ENCODE results near the gene F11. TPM values are rescaled to one million over a fixed set of nuclear protein-coding genes. Genes with fewer than 3 reads are reported as not detected.

The F11 gene
- total and polyA plus RNA-seq, 2 of the 13 experiments (the other 11 are each of a cell fraction or from before 2014, with no cell fraction given): 35.1 to 58.0 TPM

GRCh38 chr4:186260504-186261448, 5.2 kb upstream of the F11 start (continued):
- TF ChIP-seq EP300 (IDR thresholded peaks at IDR 0.05; ENCODE audit: low read depth in 2 of 2, low read length in 2 of 2): peak in 1 of 2 experiments; percentile 81; a peak in 2 of 4 replicates
- TF ChIP-seq EP300 (CRISPR knock-in tag; IDR thresholded peaks at IDR 0.05; ENCODE audit: borderline replicate concordance): no peak
- TF ChIP-seq REPIN1 (CRISPR knock-in tag; IDR thresholded peaks at IDR 0.05; ENCODE audit: borderline replicate concordance, low read depth): peak; percentile 97
- peak; percentile 44; the same call in 1 of the 2 replicates for TF ChIP-seq FOXA3 (CRISPR knock-in tag; IDR thresholded peaks at IDR 0.05)
- peak; percentile 91 for TF ChIP-seq MEIS2 (CRISPR knock-in tag; IDR thresholded peaks at IDR 0.05)
- no peak for TF ChIP-seq SATB2 (CRISPR knock-in tag; IDR thresholded peaks at IDR 0.05)
- TF ChIP-seq ZNF724P (CRISPR knock-in tag; IDR thresholded peaks at IDR 0.05; ENCODE audit: borderline replicate concordance): peak; percentile 85; the same call in 1 of the 2 replicates
- no peak for TF ChIP-seq ZNF775 (CRISPR knock-in tag; IDR thresholded peaks at IDR 0.05; ENCODE audit: borderline replicate concordance)
- no peak for TF ChIP-seq RFX3 (CRISPR knock-in tag; IDR thresholded peaks at IDR 0.05)
- peak; percentile 69; the same call in 1 of the 2 replicates for TF ChIP-seq TEAD2 (CRISPR knock-in tag; IDR thresholded peaks at IDR 0.05)
- TF ChIP-seq ZNF292 (CRISPR knock-in tag; IDR thresholded peaks at IDR 0.05; ENCODE audit: borderline replicate concordance, low read depth): peak; percentile 77; the same call in 1 of the 2 replicates
- no peak for TF ChIP-seq CERS6 (CRISPR knock-in tag; IDR thresholded peaks at IDR 0.05)
- peak; percentile 88; the same call in 1 of the 2 replicates for TF ChIP-seq BRD4 (CRISPR knock-in tag; IDR thresholded peaks at IDR 0.05)
- TF ChIP-seq ZNF572 (CRISPR knock-in tag; IDR thresholded peaks at IDR 0.05): no peak
- no peak for TF ChIP-seq SMARCC2 (IDR thresholded peaks at IDR 0.05)
- no peak for TF ChIP-seq TGIF2 (CRISPR knock-in tag; IDR thresholded peaks at IDR 0.05)
- peak; percentile 79 for TF ChIP-seq KDM6A (CRISPR knock-in tag; IDR thresholded peaks at IDR 0.05; ENCODE audit: low read depth)
- peak; percentile 56; the same call in 1 of the 2 replicates for TF ChIP-seq ZKSCAN8 (CRISPR knock-in tag; IDR thresholded peaks at IDR 0.05; ENCODE audit: borderline replicate concordance)
- no peak for TF ChIP-seq ZSCAN20 (CRISPR knock-in tag; IDR thresholded peaks at IDR 0.05; ENCODE audit: borderline replicate concordance)
- no peak for TF ChIP-seq CBX2 (IDR thresholded peaks at IDR 0.05; ENCODE audit: low read depth, low read length)
- TF ChIP-seq CBX2 (CRISPR knock-in tag; IDR thresholded peaks at IDR 0.05; ENCODE audit: low read depth): peak; percentile 44; the same call in 1 of the 2 replicates
- peak; percentile 82; the same call in 1 of the 2 replicates for TF ChIP-seq HDAC2 (CRISPR knock-in tag; IDR thresholded peaks at IDR 0.05)
- no peak; the same call in 1 of the 2 replicates for TF ChIP-seq CENPBD1 (CRISPR knock-in tag; IDR thresholded peaks at IDR 0.05; ENCODE audit: borderline replicate concordance, low read depth)
- TF ChIP-seq MTA1 (CRISPR knock-in tag; IDR thresholded peaks at IDR 0.05; ENCODE audit: borderline replicate concordance): peak; percentile 97
- no peak; the same call in 1 of the 2 replicates for TF ChIP-seq ZNF816 (CRISPR knock-in tag; IDR thresholded peaks at IDR 0.05; ENCODE audit: borderline replicate concordance)
- peak; percentile 73; the same call in 1 of the 2 replicates for TF ChIP-seq CBFB (CRISPR knock-in tag; IDR thresholded peaks at IDR 0.05)
- no peak for TF ChIP-seq STAG1 (CRISPR knock-in tag; IDR thresholded peaks at IDR 0.05)
- peak in 1 of 2 experiments; percentile 64; a peak in 1 of 4 replicates for TF ChIP-seq KLF16 (CRISPR knock-in tag; IDR thresholded peaks at IDR 0.05)
- 0 out of 2 replicates have a peak, but pooled peaks have one; percentile 61 for TF ChIP-seq SMYD3 (CRISPR knock-in tag; IDR thresholded peaks at IDR 0.05)
- 0 out of 2 replicates have a peak, but pooled peaks have one; percentile 62 for TF ChIP-seq ZZZ3 (CRISPR knock-in tag; IDR thresholded peaks at IDR 0.05; ENCODE audit: borderline replicate concordance)

Data from HepG2 (cell line).